Panc1 (cell line): ENCODE data around the gene TGFB2. TPM values are rescaled to one million over a fixed set of nuclear protein-coding genes. Genes with fewer than 3 reads are reported as not detected.

Source experiments
- ATAC-seq: fragments of 200-7000 bp; cut with Tn5 transposase; 2 replicates; pipeline ENCODE4 v1.9.1; 2020; ENCODE audit warnings: mild to moderate bottlenecking, moderate library complexity
- BruUV-seq: library from RNA; stranded (reverse); fragments of 400-500 nt; replicated peaks from 2 replicates; lab custom pipeline; 2021; lab: Mats Ljungman, UMichigan
- CTCF ChIA-PET: fragments of 300-600 bp; sonication (Branson Sonifier 250); formaldehyde crosslinking; loops from one replicate; lab custom pipeline; 2022; ENCODE audit warnings: antibody characterized with exemption; lab: Charles Lee
- POLR2A ChIA-PET: fragments of 300-600 bp; sonication (Branson Sonifier 250); formaldehyde crosslinking; loops from one replicate; lab custom pipeline; 2022; ENCODE audit warnings: antibody characterized with exemption; lab: Charles Lee
- DNase-seq: peaks from one replicate; pipeline ENCODE4 v3.0.0-alpha.2; 2010; ENCODE audit warnings: low read depth, low spot score
- H3K27ac ChIP-seq: 2 replicates; pipeline ENCODE4 v1.5.1; 2011; ENCODE audit warnings: mild to moderate bottlenecking, low read length, inconsistent platforms
- H3K27me3 ChIP-seq: fragments of 200-500 bp; sonication (Bioruptor generic); 2 replicates; pipeline ENCODE4 v1.6.0; 2014; ENCODE audit warnings: low read length, inconsistent platforms; ENCODE audit not compliant: control insufficient read depth, insufficient read depth
- H3K36me3 ChIP-seq: fragments of 200-500 bp; sonication (Bioruptor generic); 2 replicates; pipeline ENCODE4 v1.5.1; 2014; ENCODE audit warnings: inconsistent platforms, mild to moderate bottlenecking, low read length, moderate library complexity; ENCODE audit not compliant: control insufficient read depth, insufficient read depth
- H3K4me1 ChIP-seq: 2 replicates; pipeline ENCODE4 v1.5.1; 2011; ENCODE audit warnings: inconsistent platforms, mild to moderate bottlenecking, low read length, moderate library complexity; ENCODE audit not compliant: control insufficient read depth, insufficient read depth
- H3K4me3 ChIP-seq, 2 experiments: 2 replicates each; pipeline ENCODE4 v1.5.1; 2011 to 2012; ENCODE audit warnings: low read depth in 2 of 2, low read length in 2 of 2, mild to moderate bottlenecking in 2 of 2, inconsistent platforms in 1 of 2, moderate library complexity in 1 of 2
- H3K9me3 ChIP-seq: fragments of 200-500 bp; sonication (Bioruptor generic); 2 replicates; pipeline ENCODE4 v1.5.1; 2014; ENCODE audit warnings: low read depth, mild to moderate bottlenecking, inconsistent platforms, low read length, moderate library complexity; ENCODE audit not compliant: control insufficient read depth, insufficient read depth
- CTCF ChIP-seq: fragments of 450-650 bp; IDR thresholded peaks from 2 replicates; pipeline ENCODE4 v1.5.1; 2017; ENCODE audit warnings: mild to moderate bottlenecking
- POLR2AphosphoS5 ChIP-seq: IDR thresholded peaks from 2 replicates; pipeline ENCODE4 v1.6.1; 2012; ENCODE audit warnings: mild to moderate bottlenecking, low read depth, low read length, moderate library complexity
- SIN3A ChIP-seq: IDR thresholded peaks from 2 replicates; pipeline ENCODE4 v1.6.1; 2012; ENCODE audit warnings: low read depth, mild to moderate bottlenecking, low read length, moderate library complexity, borderline replicate concordance; ENCODE audit not compliant: insufficient read depth
- TCF7L2 ChIP-seq: IDR thresholded peaks from 2 replicates; pipeline ENCODE4 v1.6.1; 2011; ENCODE audit warnings: mild to moderate bottlenecking, low read depth, low read length, inconsistent platforms
- in situ Hi-C: cut with HindIII; loops from 2 replicates; pipeline ENCODE4 v1.10.0; 2016; ENCODE audit warnings: low sequenced_read_pairs, low pct_unique_long_range_greater_than_20kb
- intact Hi-C: fragments of 100-400 bp; cut with micrococcal nuclease; formaldehyde crosslinking; loops from one replicate; pipeline ENCODE4 v1.10.0; 2022; ENCODE audit not compliant: unreplicated experiment
- total RNA-seq: library from RNA; stranded (reverse); gene quantifications from one replicate; pipeline ENCODE4 v1.2.1, GENCODE V29; 2021; ENCODE audit not compliant: unreplicated experiment
- TF ChIP-seq, protein P1 (sequence below), 2 experiments: IDR thresholded peaks; 2 replicates each; pipeline ENCODE4 v1.6.1; 2011 to 2012; ENCODE audit warnings: low read depth in 2 of 2, control low read depth in 1 of 2, low read length in 1 of 2, mild to moderate bottlenecking in 1 of 2, moderate library complexity in 1 of 2; ENCODE audit not compliant: insufficient read depth in 1 of 2

TGFB2 gene
- total RNA-seq, 1 experiment from 2014 or later: 58.9 TPM

DNA sequence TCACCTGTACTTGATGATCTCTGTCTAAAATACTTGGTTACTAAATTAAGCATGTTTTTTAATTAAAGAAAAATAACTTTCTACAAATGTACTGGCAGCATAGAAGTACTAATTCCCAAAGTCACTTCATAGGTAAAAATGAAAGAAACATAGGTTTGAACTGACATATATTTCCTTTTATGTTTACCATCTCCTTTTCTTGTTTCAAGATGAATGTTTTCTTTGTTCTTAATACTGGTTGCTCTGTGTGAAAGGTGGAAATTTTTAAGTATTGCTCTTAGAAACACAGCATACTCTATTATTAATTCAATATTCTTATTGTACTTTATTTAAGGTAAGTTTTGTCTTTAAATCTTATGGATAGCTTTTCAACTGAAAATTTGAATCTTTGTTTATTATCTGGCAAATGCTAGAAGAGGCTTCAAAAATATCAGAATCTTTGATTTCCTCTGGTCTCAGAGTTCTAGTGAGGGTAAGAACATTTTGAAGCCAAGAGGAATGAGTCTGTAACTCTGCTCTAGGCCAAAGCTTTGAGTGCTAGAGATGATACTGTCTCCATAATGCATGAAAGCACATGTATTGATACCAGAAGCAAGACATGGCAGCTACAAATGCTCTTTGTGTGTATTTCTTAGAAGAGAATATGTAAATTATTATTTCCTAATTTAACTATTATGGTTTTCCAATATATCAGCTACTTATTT is 41.8 kb upstream of the TGFB2 start:
- intact Hi-C loops (no loop called here), in situ Hi-C loops (no loop called here)
- ChIA-PET POLR2A (interaction anchor here (0.6 to 0.7 kb wide), 2 partner anchors 23 to 1402 kb away, joined by 3 to 12 read pairs; no protein-coding TSS in a partner anchor), CTCF (no interaction called here)
- ATAC-seq (no peak), DNase-seq (no peak)
- H3K27ac ChIP-seq: no peak overlapping the region
- H3K27me3 ChIP-seq: no peaks in the 10 kb centered on the region
- no TSS peak for BruUV-seq
- H3K4me1 ChIP-seq: no peaks in the 10 kb centered on the region
- peaks cover 14% of the 10 kb centered on the region; the same call in 1 of the 2 replicates for H3K36me3 ChIP-seq
- H3K4me3 ChIP-seq: no peak overlapping the region
- no peaks in the 10 kb centered on the region for H3K9me3 ChIP-seq
- TF ChIP-seq CTCF (no peak), POLR2AphosphoS5 (no peak), TCF7L2 (no peak), SIN3A (no peak)
- TF ChIP-seq, protein P1, sequence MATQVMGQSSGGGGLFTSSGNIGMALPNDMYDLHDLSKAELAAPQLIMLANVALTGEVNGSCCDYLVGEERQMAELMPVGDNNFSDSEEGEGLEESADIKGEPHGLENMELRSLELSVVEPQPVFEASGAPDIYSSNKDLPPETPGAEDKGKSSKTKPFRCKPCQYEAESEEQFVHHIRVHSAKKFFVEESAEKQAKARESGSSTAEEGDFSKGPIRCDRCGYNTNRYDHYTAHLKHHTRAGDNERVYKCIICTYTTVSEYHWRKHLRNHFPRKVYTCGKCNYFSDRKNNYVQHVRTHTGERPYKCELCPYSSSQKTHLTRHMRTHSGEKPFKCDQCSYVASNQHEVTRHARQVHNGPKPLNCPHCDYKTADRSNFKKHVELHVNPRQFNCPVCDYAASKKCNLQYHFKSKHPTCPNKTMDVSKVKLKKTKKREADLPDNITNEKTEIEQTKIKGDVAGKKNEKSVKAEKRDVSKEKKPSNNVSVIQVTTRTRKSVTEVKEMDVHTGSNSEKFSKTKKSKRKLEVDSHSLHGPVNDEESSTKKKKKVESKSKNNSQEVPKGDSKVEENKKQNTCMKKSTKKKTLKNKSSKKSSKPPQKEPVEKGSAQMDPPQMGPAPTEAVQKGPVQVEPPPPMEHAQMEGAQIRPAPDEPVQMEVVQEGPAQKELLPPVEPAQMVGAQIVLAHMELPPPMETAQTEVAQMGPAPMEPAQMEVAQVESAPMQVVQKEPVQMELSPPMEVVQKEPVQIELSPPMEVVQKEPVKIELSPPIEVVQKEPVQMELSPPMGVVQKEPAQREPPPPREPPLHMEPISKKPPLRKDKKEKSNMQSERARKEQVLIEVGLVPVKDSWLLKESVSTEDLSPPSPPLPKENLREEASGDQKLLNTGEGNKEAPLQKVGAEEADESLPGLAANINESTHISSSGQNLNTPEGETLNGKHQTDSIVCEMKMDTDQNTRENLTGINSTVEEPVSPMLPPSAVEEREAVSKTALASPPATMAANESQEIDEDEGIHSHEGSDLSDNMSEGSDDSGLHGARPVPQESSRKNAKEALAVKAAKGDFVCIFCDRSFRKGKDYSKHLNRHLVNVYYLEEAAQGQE (IDR thresholded peaks at IDR 0.05; ENCODE audit: insufficient read depth in 1 of 2, low read depth in 2 of 2, low read length in 1 of 2): no peak

- intact Hi-C loops (no loop called here), in situ Hi-C loops (no loop called here)
- Histone ChIP-seq H3K27ac (no peak overlapping the region), H3K4me3 (no peak overlapping the region), H3K36me3 (peaks cover 20% of the 10 kb centered on the region; the same call in 1 of the 2 replicates), H3K27me3 (no peaks in the 10 kb centered on the region), H3K4me1 (no peaks in the 10 kb centered on the region), H3K9me3 (no peaks in the 10 kb centered on the region)
- no peak for ATAC-seq
- no peak for DNase-seq
- TF ChIP-seq, protein P1 (IDR thresholded peaks at IDR 0.05; ENCODE audit: insufficient read depth in 1 of 2, low read depth in 2 of 2, low read length in 1 of 2): no peak
- TF ChIP-seq CTCF (no peak), TCF7L2 (no peak), POLR2AphosphoS5 (no peak), SIN3A (no peak)
- POLR2A ChIA-PET: interaction anchor here (0.7 kb wide), 1 partner anchor 1403 kb away, joined by 3 read pairs; no protein-coding TSS in a partner anchor
- CTCF ChIA-PET: no interaction called here
- BruUV-seq: no TSS peak
Measured at GRCh38 chr1:218304281-218305039, 40.7 kb upstream of the TGFB2 start.
